Liver (tissue), 9 donors: Measurements from ENCODE around the gene LRCH2. TPM values are rescaled to one million over a fixed set of nuclear protein-coding genes. Genes with fewer than 3 reads are reported as not detected.

Source experiments
- DNase-seq: peaks from one replicate; pipeline ENCODE4 v3.0.0-alpha.2; 2017; ENCODE audit warnings: low spot score
- H3K27ac ChIP-seq, 2 donors: one replicate each; pipeline ENCODE4 v1.7.0; 2013; ENCODE audit warnings: inconsistent platforms in 2 of 2, low read length in 2 of 2, control low read depth in 1 of 2, low read depth in 1 of 2, mild to moderate bottlenecking in 1 of 2
- H3K27me3 ChIP-seq, 4 donors: one replicate each; pipeline versions ENCODE4 v1.6.1 to v1.7.0; 2013; ENCODE audit warnings: low read length in 3 of 4, inconsistent platforms in 1 of 4, mild to moderate bottlenecking in 1 of 4, moderate library complexity in 1 of 4; ENCODE audit not compliant: control insufficient read depth in 4 of 4, insufficient read depth in 4 of 4
- H3K36me3 ChIP-seq, 4 donors: one replicate each; pipeline versions ENCODE4 v1.6.1 to v1.7.0; 2013; ENCODE audit warnings: low read length in 3 of 4, mild to moderate bottlenecking in 3 of 4, low read depth in 1 of 4, moderate library complexity in 1 of 4; ENCODE audit not compliant: control insufficient read depth in 4 of 4, insufficient read depth in 3 of 4
- H3K4me1 ChIP-seq, 4 donors: one replicate each; pipeline versions ENCODE4 v1.6.1 to v1.7.0; 2013; ENCODE audit warnings: low read length in 3 of 4, mild to moderate bottlenecking in 3 of 4, moderate library complexity in 1 of 4; ENCODE audit not compliant: control insufficient read depth in 4 of 4, insufficient read depth in 4 of 4
- H3K4me3 ChIP-seq, 3 donors: one replicate each; pipeline versions ENCODE4 v1.6.1 to v1.7.0; 2013; ENCODE audit warnings: low read length in 3 of 3, control low read depth in 1 of 3, low read depth in 1 of 3, mild to moderate bottlenecking in 1 of 3
- H3K9ac ChIP-seq, 2 donors: one replicate each; pipeline ENCODE4 v1.7.0; 2013; ENCODE audit warnings: low read length in 2 of 2, mild to moderate bottlenecking in 2 of 2, moderate library complexity in 2 of 2, control low read depth in 1 of 2, low read depth in 1 of 2
- H3K9me3 ChIP-seq, 4 donors: one replicate each; pipeline versions ENCODE4 v1.6.1 to v1.7.0; 2013; ENCODE audit warnings: low read length in 3 of 4; ENCODE audit not compliant: control insufficient read depth in 4 of 4
- EGR1 ChIP-seq, 2 donors: IDR thresholded peaks; 2 replicates each; pipeline ENCODE4 v1.6.1; 2016 to 2018; ENCODE audit warnings: antibody characterized with exemption in 2 of 2, low read depth in 2 of 2
- FOXA1 ChIP-seq: IDR thresholded peaks from 2 replicates; pipeline ENCODE4 v1.6.1; 2016; ENCODE audit warnings: antibody characterized with exemption
- FOXA2 ChIP-seq: IDR thresholded peaks from 2 replicates; pipeline ENCODE4 v1.6.1; 2016; ENCODE audit warnings: antibody characterized with exemption
- GABPA ChIP-seq, 2 donors: IDR thresholded peaks in 1 of 2; conservative IDR thresholded peaks in 1 of 2; 2 replicates each; pipeline ENCODE4 v1.6.1; 2016; ENCODE audit warnings: antibody characterized with exemption in 2 of 2, mild to moderate bottlenecking in 1 of 2, moderate library complexity in 1 of 2
- HNF4A ChIP-seq, 2 donors: conservative IDR thresholded peaks; 2 replicates each; pipeline ENCODE4 v1.6.1; 2016; ENCODE audit warnings: antibody characterized with exemption in 2 of 2, mild to moderate bottlenecking in 2 of 2
- HNF4G ChIP-seq: IDR thresholded peaks from 2 replicates; pipeline ENCODE4 v1.6.1; 2016; ENCODE audit warnings: antibody characterized with exemption
- JUND ChIP-seq, 2 donors: IDR thresholded peaks; 2 replicates each; pipeline ENCODE4 v1.6.1; 2016; ENCODE audit warnings: antibody characterized with exemption in 2 of 2
- NR2F2 ChIP-seq: IDR thresholded peaks from 2 replicates; pipeline ENCODE4 v1.6.1; 2016; ENCODE audit warnings: antibody characterized with exemption
- RAD21 ChIP-seq, 2 donors: IDR thresholded peaks; 2 replicates each; pipeline ENCODE4 v1.6.1; 2016; ENCODE audit warnings: antibody characterized with exemption in 2 of 2, mild to moderate bottlenecking in 2 of 2
- REST ChIP-seq: IDR thresholded peaks from 2 replicates; pipeline ENCODE4 v1.6.1; 2016; ENCODE audit warnings: antibody characterized with exemption, mild to moderate bottlenecking
- RXRA ChIP-seq, 2 donors: IDR thresholded peaks; 2 replicates each; pipeline ENCODE4 v1.6.1; 2017 to 2018; ENCODE audit warnings: antibody characterized with exemption in 2 of 2, mild to moderate bottlenecking in 1 of 2
- SP1 ChIP-seq: IDR thresholded peaks from 2 replicates; pipeline ENCODE4 v1.6.1; 2018; ENCODE audit warnings: antibody characterized with exemption, mild to moderate bottlenecking
- TAF1 ChIP-seq: conservative IDR thresholded peaks from 2 replicates; pipeline ENCODE4 v1.6.1; 2016; ENCODE audit warnings: antibody characterized with exemption, mild to moderate bottlenecking
- YY1 ChIP-seq: IDR thresholded peaks from 2 replicates; pipeline ENCODE4 v1.6.1; 2016; ENCODE audit warnings: antibody characterized with exemption, mild to moderate bottlenecking
- ZBTB33 ChIP-seq: IDR thresholded peaks from 2 replicates; pipeline ENCODE4 v1.6.1; 2016; ENCODE audit warnings: antibody characterized with exemption
- WGBS: extraction: QIAGEN DNeasy Blood & Tissue Kit; methylation state at CpG from one replicate; pipeline ENCODE4 v1.1.7; 2013; 5-methylcytosine and 5-hydroxymethylcytosine counted together
- polyA plus RNA-seq, 2 donors: library from polyadenylated mRNA; stranded (reverse) in 1 of 2; unstranded in 1 of 2; fragments of 200-250 nt in 1 of 2; fragments of >200 nt in 1 of 2; fragmentation: Nextera tagmentation in 1 of 2; extraction: Ambion mirVana in 1 of 2; gene quantifications; one replicate each; pipeline versions ENCODE4 v1.2.1 to v1.2.3, GENCODE V29; 2013 to 2015
- total RNA-seq, 2 donors: library from RNA; depleted of rRNA; stranded (reverse); fragments of >200 nt; gene quantifications; one replicate each; pipeline ENCODE4 v1.2.3, GENCODE V29; 2014
- TF ChIP-seq, protein P1 (sequence below): IDR thresholded peaks from 2 replicates; pipeline ENCODE4 v1.6.1; 2016; ENCODE audit warnings: antibody characterized with exemption
- TF ChIP-seq, protein P2 (sequence below): IDR thresholded peaks from 2 replicates; pipeline ENCODE4 v1.6.1; 2016; ENCODE audit warnings: antibody characterized with exemption
- TF ChIP-seq, protein P3 (sequence below): fragments of 150-350 bp; IDR thresholded peaks from 2 replicates; pipeline ENCODE4 v1.5.1; 2017; ENCODE audit warnings: improper control_type of control experiment, low read depth, low read length; ENCODE audit not compliant: missing input control
- donor health status: healthy.
- donor health status: healthy.
- donor health status: healthy.
- donor health status: healthy.
- donor health status: healthy.

Gene LRCH2
- total and polyA plus RNA-seq, 4 donors, result 0.06 to 0.42 (median 0.24) TPM

DNA sequence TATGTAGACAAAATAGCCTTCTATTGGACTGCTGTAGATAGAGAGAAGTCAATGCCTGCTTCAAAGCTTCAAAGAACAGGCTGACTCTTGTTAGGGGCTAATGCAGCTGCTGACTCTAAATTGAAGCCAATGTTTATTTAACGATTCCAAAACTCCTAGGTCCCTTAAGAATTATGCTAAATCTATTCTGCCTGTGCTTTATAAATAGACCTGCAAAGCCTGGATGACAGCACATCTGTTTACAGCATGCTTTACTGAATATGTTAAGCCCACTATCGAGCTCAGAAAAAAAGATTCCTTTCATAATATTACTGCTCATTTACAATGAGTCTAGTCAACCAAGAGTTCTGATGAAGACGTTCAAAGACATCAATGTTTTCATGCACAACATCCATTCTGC, 99.5 kb downstream of the LRCH2 start:
- no peak overlapping the region for H3K27ac ChIP-seq
- TF ChIP-seq ZBTB33, result no peak
- TF ChIP-seq NR2F2, result no peak
- TF ChIP-seq TAF1, result no peak
- TF ChIP-seq, protein P1, sequence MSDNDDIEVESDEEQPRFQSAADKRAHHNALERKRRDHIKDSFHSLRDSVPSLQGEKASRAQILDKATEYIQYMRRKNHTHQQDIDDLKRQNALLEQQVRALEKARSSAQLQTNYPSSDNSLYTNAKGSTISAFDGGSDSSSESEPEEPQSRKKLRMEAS, result no peak
- no peak for TF ChIP-seq FOXA2
- no peak for TF ChIP-seq REST
- no peak for TF ChIP-seq JUND (IDR thresholded peaks at IDR 0.05)
- TF ChIP-seq, protein P2, sequence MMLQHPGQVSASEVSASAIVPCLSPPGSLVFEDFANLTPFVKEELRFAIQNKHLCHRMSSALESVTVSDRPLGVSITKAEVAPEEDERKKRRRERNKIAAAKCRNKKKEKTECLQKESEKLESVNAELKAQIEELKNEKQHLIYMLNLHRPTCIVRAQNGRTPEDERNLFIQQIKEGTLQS, result no peak
- H3K9ac ChIP-seq, result no peak overlapping the region
- H3K4me1 ChIP-seq, result no peaks in the 10 kb centered on the region
- no peaks in the 10 kb centered on the region for H3K27me3 ChIP-seq
- H3K4me3 ChIP-seq, result no peak overlapping the region
- H3K36me3 ChIP-seq, result no peaks in the 10 kb centered on the region
- no peak for DNase-seq
- WGBS, result 65% methylated on average over 3 of the region's 3 CpGs
- no peaks in the 10 kb centered on the region for H3K9me3 ChIP-seq

DNA sequence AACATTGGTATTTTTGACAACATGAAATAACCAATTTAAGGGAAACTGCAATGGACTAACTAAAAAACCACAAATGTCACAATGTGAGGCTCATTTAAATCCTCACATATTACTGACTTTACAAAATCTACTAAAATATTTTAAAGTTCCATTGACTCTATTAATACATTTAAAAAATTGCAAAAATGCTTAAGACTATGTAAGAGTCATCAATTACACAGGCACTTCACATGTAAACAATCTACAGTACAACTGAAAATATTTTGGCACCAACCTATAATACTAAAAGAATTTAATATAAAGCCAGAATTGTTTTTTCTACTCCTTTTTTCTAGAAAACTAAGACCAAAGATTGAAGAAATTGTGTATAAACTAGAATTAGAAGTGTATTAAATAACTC, 121.5 kb downstream of the LRCH2 start:
- Histone ChIP-seq H3K4me1 (no peaks in the 10 kb centered on the region), H3K9ac (no peak overlapping the region), H3K4me3 (no peak overlapping the region), H3K27me3 (no peaks in the 10 kb centered on the region), H3K9me3 (no peaks in the 10 kb centered on the region), H3K36me3 (no peaks in the 10 kb centered on the region), H3K27ac (no peak overlapping the region)
- DNase-seq, result no peak
- TF ChIP-seq ZBTB33, result no peak
- TF ChIP-seq HNF4A (conservative IDR thresholded peaks at IDR 0.05), result no peak
- TF ChIP-seq, protein P2, result no peak
- no peak for TF ChIP-seq YY1
- no peak for TF ChIP-seq REST
- TF ChIP-seq, protein P1, result no peak
- TF ChIP-seq SP1, result no peak
- no peak for TF ChIP-seq RXRA (IDR thresholded peaks at IDR 0.05)
- TF ChIP-seq TAF1, result no peak
- TF ChIP-seq RAD21 (IDR thresholded peaks at IDR 0.05), result no peak
- TF ChIP-seq HNF4G, result no peak
- no peak for TF ChIP-seq NR2F2
- no peak for TF ChIP-seq FOXA2
- TF ChIP-seq EGR1 (IDR thresholded peaks at IDR 0.05; ENCODE audit: low read depth in 2 of 2), result no peak
- TF ChIP-seq FOXA1, result no peak
- TF ChIP-seq, protein P3, sequence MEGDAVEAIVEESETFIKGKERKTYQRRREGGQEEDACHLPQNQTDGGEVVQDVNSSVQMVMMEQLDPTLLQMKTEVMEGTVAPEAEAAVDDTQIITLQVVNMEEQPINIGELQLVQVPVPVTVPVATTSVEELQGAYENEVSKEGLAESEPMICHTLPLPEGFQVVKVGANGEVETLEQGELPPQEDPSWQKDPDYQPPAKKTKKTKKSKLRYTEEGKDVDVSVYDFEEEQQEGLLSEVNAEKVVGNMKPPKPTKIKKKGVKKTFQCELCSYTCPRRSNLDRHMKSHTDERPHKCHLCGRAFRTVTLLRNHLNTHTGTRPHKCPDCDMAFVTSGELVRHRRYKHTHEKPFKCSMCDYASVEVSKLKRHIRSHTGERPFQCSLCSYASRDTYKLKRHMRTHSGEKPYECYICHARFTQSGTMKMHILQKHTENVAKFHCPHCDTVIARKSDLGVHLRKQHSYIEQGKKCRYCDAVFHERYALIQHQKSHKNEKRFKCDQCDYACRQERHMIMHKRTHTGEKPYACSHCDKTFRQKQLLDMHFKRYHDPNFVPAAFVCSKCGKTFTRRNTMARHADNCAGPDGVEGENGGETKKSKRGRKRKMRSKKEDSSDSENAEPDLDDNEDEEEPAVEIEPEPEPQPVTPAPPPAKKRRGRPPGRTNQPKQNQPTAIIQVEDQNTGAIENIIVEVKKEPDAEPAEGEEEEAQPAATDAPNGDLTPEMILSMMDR, result no peak
- no peak for TF ChIP-seq GABPA (IDR thresholded peaks at IDR 0.05 in 1 of 2, conservative IDR thresholded peaks at IDR 0.05 in 1 of 2)
